HL-60 (cell line): Measurements from ENCODE around the gene FOXJ3.

Experiments used
- DNase-seq, 2 experiments: peaks; one replicate each; pipeline ENCODE4 v3.0.0-alpha.2; 2010 to 2020; ENCODE audit warnings: low read depth in 1 of 2, low spot score in 1 of 2
- H3K27ac ChIP-seq: fragments of 250-450 bp; sonication (Bioruptor Pico); replicated peaks from 2 replicates; pipeline ENCODE4 v1.5.1; 2020; ENCODE audit warnings: mild to moderate bottlenecking, moderate library complexity
- H3K27me3 ChIP-seq: fragments of 250-450 bp; sonication (Bioruptor Pico); 2 replicates; pipeline ENCODE4 v1.5.1; 2021; ENCODE audit warnings: mild to moderate bottlenecking, moderate library complexity; ENCODE audit not compliant: insufficient read depth, poor library complexity, severe bottlenecking
- H3K4me3 ChIP-seq: replicated peaks from 2 replicates; pipeline ENCODE4 v1.5.1; 2011; ENCODE audit warnings: mild to moderate bottlenecking, control low read depth, low read length; ENCODE audit not compliant: insufficient read depth
- GABPA ChIP-seq: IDR thresholded peaks from 2 replicates; pipeline ENCODE4 v1.6.1; 2012; ENCODE audit warnings: low read depth
- POLR2AphosphoS5 ChIP-seq: IDR thresholded peaks from 2 replicates; pipeline ENCODE4 v1.6.1; 2012; ENCODE audit warnings: low read depth
- SPI1 ChIP-seq: IDR thresholded peaks from 2 replicates; pipeline ENCODE4 v1.6.1; 2012; ENCODE audit warnings: low read depth, mild to moderate bottlenecking, borderline replicate concordance
- TF ChIP-seq, protein P1 (sequence below): IDR thresholded peaks from 2 replicates; pipeline ENCODE4 v1.6.1; 2012; ENCODE audit warnings: low read depth; ENCODE audit not compliant: insufficient replicate concordance
- TF ChIP-seq, protein P2 (sequence below): IDR thresholded peaks from one replicate; pipeline ENCODE4 v1.5.1; 2011; ENCODE audit warnings: low read length, control low read depth, inconsistent platforms; ENCODE audit not compliant: insufficient read depth

FOXJ3 gene

DNA sequence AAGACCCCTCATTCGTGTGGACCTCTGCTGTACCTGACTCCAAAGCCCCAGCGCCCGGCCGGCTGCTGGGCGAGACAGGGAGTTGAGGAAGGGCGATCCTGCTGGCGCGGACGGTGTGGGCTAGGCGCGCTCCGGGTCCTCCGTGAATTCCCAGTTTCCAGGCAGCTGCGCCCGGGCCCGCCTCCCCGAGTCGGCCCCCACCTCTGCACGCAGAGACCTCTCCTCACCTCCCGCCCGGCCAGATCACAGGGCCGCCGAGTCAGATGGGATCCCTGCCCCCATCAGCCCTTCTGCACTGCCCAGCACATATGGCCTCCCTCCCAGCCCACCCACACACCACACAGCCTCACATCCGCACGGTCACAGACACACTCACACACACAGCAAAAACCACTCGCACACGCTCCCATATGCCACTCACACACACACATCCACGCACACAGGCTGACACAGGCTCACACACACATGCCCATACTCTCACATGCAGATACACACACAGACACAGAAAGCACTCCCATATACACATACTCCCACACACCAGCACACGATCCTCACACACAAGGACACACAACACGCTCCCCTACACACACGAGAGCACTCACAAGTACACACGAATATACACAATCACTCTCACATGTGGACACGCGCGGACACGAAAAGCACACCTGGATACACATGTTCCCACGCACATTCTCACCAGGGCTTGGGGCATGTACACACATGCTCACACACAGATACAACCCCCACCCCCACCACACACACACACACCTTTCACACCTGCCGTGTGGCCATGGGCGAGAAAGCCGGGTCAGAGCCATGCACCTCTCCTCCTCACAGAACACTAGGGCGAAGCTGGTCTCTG lies 189.0 kb downstream of the FOXJ3 start:
- H3K27ac ChIP-seq = no peak overlapping the region
- TF ChIP-seq SPI1 (no peak), POLR2AphosphoS5 (no peak), GABPA (no peak)
- TF ChIP-seq, protein P1, sequence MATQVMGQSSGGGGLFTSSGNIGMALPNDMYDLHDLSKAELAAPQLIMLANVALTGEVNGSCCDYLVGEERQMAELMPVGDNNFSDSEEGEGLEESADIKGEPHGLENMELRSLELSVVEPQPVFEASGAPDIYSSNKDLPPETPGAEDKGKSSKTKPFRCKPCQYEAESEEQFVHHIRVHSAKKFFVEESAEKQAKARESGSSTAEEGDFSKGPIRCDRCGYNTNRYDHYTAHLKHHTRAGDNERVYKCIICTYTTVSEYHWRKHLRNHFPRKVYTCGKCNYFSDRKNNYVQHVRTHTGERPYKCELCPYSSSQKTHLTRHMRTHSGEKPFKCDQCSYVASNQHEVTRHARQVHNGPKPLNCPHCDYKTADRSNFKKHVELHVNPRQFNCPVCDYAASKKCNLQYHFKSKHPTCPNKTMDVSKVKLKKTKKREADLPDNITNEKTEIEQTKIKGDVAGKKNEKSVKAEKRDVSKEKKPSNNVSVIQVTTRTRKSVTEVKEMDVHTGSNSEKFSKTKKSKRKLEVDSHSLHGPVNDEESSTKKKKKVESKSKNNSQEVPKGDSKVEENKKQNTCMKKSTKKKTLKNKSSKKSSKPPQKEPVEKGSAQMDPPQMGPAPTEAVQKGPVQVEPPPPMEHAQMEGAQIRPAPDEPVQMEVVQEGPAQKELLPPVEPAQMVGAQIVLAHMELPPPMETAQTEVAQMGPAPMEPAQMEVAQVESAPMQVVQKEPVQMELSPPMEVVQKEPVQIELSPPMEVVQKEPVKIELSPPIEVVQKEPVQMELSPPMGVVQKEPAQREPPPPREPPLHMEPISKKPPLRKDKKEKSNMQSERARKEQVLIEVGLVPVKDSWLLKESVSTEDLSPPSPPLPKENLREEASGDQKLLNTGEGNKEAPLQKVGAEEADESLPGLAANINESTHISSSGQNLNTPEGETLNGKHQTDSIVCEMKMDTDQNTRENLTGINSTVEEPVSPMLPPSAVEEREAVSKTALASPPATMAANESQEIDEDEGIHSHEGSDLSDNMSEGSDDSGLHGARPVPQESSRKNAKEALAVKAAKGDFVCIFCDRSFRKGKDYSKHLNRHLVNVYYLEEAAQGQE = no peak
- TF ChIP-seq, protein P2, sequence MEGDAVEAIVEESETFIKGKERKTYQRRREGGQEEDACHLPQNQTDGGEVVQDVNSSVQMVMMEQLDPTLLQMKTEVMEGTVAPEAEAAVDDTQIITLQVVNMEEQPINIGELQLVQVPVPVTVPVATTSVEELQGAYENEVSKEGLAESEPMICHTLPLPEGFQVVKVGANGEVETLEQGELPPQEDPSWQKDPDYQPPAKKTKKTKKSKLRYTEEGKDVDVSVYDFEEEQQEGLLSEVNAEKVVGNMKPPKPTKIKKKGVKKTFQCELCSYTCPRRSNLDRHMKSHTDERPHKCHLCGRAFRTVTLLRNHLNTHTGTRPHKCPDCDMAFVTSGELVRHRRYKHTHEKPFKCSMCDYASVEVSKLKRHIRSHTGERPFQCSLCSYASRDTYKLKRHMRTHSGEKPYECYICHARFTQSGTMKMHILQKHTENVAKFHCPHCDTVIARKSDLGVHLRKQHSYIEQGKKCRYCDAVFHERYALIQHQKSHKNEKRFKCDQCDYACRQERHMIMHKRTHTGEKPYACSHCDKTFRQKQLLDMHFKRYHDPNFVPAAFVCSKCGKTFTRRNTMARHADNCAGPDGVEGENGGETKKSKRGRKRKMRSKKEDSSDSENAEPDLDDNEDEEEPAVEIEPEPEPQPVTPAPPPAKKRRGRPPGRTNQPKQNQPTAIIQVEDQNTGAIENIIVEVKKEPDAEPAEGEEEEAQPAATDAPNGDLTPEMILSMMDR = no peak
- no peak overlapping the region for H3K4me3 ChIP-seq
- H3K27me3 ChIP-seq = peaks cover 4% of the 10 kb centered on the region
- DNase-seq = no peak

DNA sequence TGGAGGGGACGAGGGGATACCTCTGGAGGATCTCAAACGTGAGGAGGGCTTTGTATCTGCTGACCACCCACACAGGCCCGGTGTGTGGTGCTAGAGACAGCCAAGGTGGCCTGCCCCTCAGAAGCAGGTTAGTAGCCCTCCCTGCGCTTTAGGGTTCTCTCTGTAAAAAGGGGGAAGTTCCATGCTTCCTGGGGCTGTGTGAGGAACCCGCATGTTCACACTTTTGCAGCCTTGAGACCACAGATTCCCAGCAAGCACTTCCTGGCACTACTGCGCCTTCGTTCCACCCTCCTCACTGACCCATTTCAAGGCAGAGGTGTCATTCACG lies 189.7 kb downstream of the FOXJ3 start:
- peak in 1 of 2 experiments; percentile 61 for DNase-seq

DNA sequence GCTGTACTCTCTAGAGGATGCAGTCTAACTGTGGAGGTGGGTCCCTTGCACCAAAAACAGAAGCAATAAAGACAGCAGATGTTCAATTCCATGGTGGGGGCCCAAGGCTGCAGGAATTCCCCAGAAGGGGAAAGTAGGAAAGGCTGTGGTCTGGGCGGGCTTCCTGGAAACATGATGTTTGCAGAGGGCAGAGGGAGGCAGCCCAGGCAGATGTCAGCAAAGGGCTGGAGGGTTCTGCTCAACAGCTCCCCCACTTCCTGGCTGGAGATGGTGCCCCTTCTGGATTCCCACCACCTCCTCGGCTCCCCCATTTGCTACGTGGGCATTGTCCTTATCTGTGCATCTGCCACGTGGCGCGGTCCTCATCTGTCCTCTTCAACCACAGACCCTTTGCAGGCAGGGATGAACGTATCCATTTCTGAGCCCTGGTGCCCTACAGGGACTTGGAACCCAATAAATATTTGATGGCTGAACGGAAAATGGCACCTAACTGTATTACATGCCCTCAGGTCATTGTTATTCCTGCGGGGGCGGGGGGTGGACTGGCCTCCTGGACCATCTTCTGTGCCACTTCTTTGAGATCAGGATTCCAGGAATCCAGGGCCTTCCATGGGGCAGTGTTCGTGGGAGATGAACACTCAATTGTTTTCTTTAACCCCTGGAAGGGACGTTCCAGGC lies 190.2 kb downstream of the FOXJ3 start:
- Histone ChIP-seq H3K27me3 (peaks cover 4% of the 10 kb centered on the region), H3K4me3 (no peak overlapping the region), H3K27ac (no peak overlapping the region)
- TF ChIP-seq GABPA (no peak), SPI1 (no peak), POLR2AphosphoS5 (no peak)
- TF ChIP-seq, protein P2 = no peak
- TF ChIP-seq, protein P1 = no peak
- DNase-seq = no peak

More for the DNA sequence above, 189.7 kb downstream of the FOXJ3 start:
- H3K4me3 ChIP-seq = no peak overlapping the region
- TF ChIP-seq, protein P1 = no peak
- TF ChIP-seq POLR2AphosphoS5 = no peak
- 0 out of 2 replicates have a peak, but pooled peaks have one; percentile 31 for TF ChIP-seq GABPA
- peak; percentile 76 for TF ChIP-seq SPI1
- peaks cover 4% of the 10 kb centered on the region for H3K27me3 ChIP-seq
- no peak overlapping the region for H3K27ac ChIP-seq
